ENCODE data around the gene OTUD1. TPM values are rescaled to one million over a fixed set of nuclear protein-coding genes. Genes with fewer than 3 reads are reported as not detected.

Gene OTUD1
- polyA plus RNA-seq, 1 donor (not counting 4 experiments of a cell fraction or from before 2014, with no cell fraction given) = 4.7 TPM

- H3K27ac ChIP-seq (ENCODE audit: control insufficient read depth, insufficient read depth, low read length) = no peak overlapping the region
- dilution Hi-C loops (cut with MboI; ENCODE audit: extremely low pct_ligation_motif_present, low sequenced_read_pairs) = no loop called here
- no peaks in the 10 kb centered on the region for H3K9me1 ChIP-seq (ENCODE audit: control insufficient read depth, extremely low read depth, insufficient read depth, low read length)
- H4K20me1 ChIP-seq (ENCODE audit: control insufficient read depth, extremely low read depth, insufficient read depth, low read length) = no peaks in the 10 kb centered on the region
- TF ChIP-seq EZH2 (IDR thresholded peaks at IDR 0.05; ENCODE audit: low read length) (no peak), CTCF (optimal IDR thresholded peaks at IDR 0.05 in 1 of 3, IDR thresholded peaks at IDR 0.05 in 1 of 3, conservative IDR thresholded peaks at IDR 0.05 in 1 of 3; ENCODE audit: extremely low read depth in 1 of 3, insufficient read depth in 2 of 3, low read length in 3 of 3) (no peak)
- H3K9me3 ChIP-seq (ENCODE audit: control insufficient read depth, low read depth, low read length) = no peaks in the 10 kb centered on the region
- no peak overlapping the region for H3K4me2 ChIP-seq (ENCODE audit: control insufficient read depth, extremely low read depth, insufficient read depth, low read depth, low read length)
- H3K9ac ChIP-seq (ENCODE audit: control insufficient read depth, extremely low read depth, insufficient read depth, low read length) = no peak overlapping the region
- DNase-seq (ENCODE audit: low read depth, low spot score) = no peak
- H3K36me3 ChIP-seq (ENCODE audit: control insufficient read depth in 2 of 2, extremely low read depth in 1 of 2, insufficient read depth in 2 of 2, low read length in 2 of 2) = no peaks in the 10 kb centered on the region
- no peak overlapping the region for H3K4me3 ChIP-seq (ENCODE audit: control insufficient read depth in 2 of 3, extremely low read depth in 1 of 3, insufficient read depth in 2 of 3, low read depth in 1 of 3, low read length in 3 of 3)
- H3K27me3 ChIP-seq (ENCODE audit: control insufficient read depth, extremely low read depth, insufficient read depth, low read length) = no peaks in the 10 kb centered on the region
- H3K4me1 ChIP-seq (ENCODE audit: control insufficient read depth, extremely low read depth, insufficient read depth, low read length) = no peaks in the 10 kb centered on the region
- H2AFZ ChIP-seq (ENCODE audit: control insufficient read depth, low read length) = no peak overlapping the region
- FAIRE-seq = no peak
- H3K79me2 ChIP-seq (ENCODE audit: control insufficient read depth, insufficient read depth, low read length) = no peaks in the 10 kb centered on the region
These were observed 10.1 kb downstream of the OTUD1 start for GRCh38 chr10:23448802-23449570.

- no peaks in the 10 kb centered on the region for H3K27me3 ChIP-seq (ENCODE audit: control insufficient read depth, extremely low read depth, insufficient read depth, low read length)
- DNase-seq (ENCODE audit: low read depth, low spot score) = no peak
- no peak overlapping the region for H3K4me3 ChIP-seq (ENCODE audit: control insufficient read depth in 2 of 3, extremely low read depth in 1 of 3, insufficient read depth in 2 of 3, low read depth in 1 of 3, low read length in 3 of 3)
- no peak for FAIRE-seq
- no peaks in the 10 kb centered on the region for H3K9me3 ChIP-seq (ENCODE audit: control insufficient read depth, low read depth, low read length)
- no peaks in the 10 kb centered on the region for H3K36me3 ChIP-seq (ENCODE audit: control insufficient read depth in 2 of 2, extremely low read depth in 1 of 2, insufficient read depth in 2 of 2, low read length in 2 of 2)
- H3K9me1 ChIP-seq (ENCODE audit: control insufficient read depth, extremely low read depth, insufficient read depth, low read length) = no peaks in the 10 kb centered on the region
- no peak overlapping the region for H3K4me2 ChIP-seq (ENCODE audit: control insufficient read depth, extremely low read depth, insufficient read depth, low read depth, low read length)
- TF ChIP-seq CTCF (optimal IDR thresholded peaks at IDR 0.05 in 1 of 3, IDR thresholded peaks at IDR 0.05 in 1 of 3, conservative IDR thresholded peaks at IDR 0.05 in 1 of 3; ENCODE audit: extremely low read depth in 1 of 3, insufficient read depth in 2 of 3, low read length in 3 of 3) = no peak
- TF ChIP-seq EZH2 (IDR thresholded peaks at IDR 0.05; ENCODE audit: low read length) = no peak
- H3K79me2 ChIP-seq (ENCODE audit: control insufficient read depth, insufficient read depth, low read length) = no peaks in the 10 kb centered on the region
- H2AFZ ChIP-seq (ENCODE audit: control insufficient read depth, low read length) = no peak overlapping the region
- H4K20me1 ChIP-seq (ENCODE audit: control insufficient read depth, extremely low read depth, insufficient read depth, low read length) = no peaks in the 10 kb centered on the region
- H3K4me1 ChIP-seq (ENCODE audit: control insufficient read depth, extremely low read depth, insufficient read depth, low read length) = no peaks in the 10 kb centered on the region
- no peak overlapping the region for H3K27ac ChIP-seq (ENCODE audit: control insufficient read depth, insufficient read depth, low read length)
- no peak overlapping the region for H3K9ac ChIP-seq (ENCODE audit: control insufficient read depth, extremely low read depth, insufficient read depth, low read length)
- dilution Hi-C loops (cut with MboI; ENCODE audit: extremely low pct_ligation_motif_present, low sequenced_read_pairs) = no loop called here
These were observed 13.3 kb downstream of the OTUD1 start for GRCh38 chr10:23452033-23452655.
